ENCODE data around the gene ABCC11.
"Not testable (repeated sequence)": the region's sequence is repeated elsewhere in the genome, so short reads cannot be mapped to it uniquely, and the experiment has no call there.

The ABCC11 gene

GRCh38 chr16:48256579-48257177, 9.3 kb upstream of the ABCC11 start:
- H3K4me3 ChIP-seq (ENCODE audit: low read length), result no peak overlapping the region
- DNase-seq (ENCODE audit: low read depth, low spot score), result no peak

- no peak overlapping the region for H3K4me3 ChIP-seq (ENCODE audit: low read length)
- no peak for DNase-seq (ENCODE audit: low read depth, low spot score)
These were observed 4.7 kb upstream of the ABCC11 start for GRCh38 chr16:48252013-48252412.

GRCh38 chr16:48250520-48251278, 3.4 kb upstream of the ABCC11 start:
- DNase-seq (ENCODE audit: low read depth, low spot score), result no peak
- no peak overlapping the region for H3K4me3 ChIP-seq (ENCODE audit: low read length)

GRCh38 chr16:48246066-48246465, 1.3 kb downstream of the ABCC11 start:
- no peak for DNase-seq (ENCODE audit: low read depth, low spot score)
- no peak overlapping the region for H3K4me3 ChIP-seq (ENCODE audit: low read length)

- peak overlapping the region; percentile 62 for H3K4me3 ChIP-seq (ENCODE audit: low read length)
- DNase-seq (ENCODE audit: low read depth, low spot score), result no peak
These were observed 2.5 kb downstream of the ABCC11 start for GRCh38 chr16:48244863-48245195.

GRCh38 chr16:48244080-48244862, 3.1 kb downstream of the ABCC11 start, which contains the start of gene LONP2:
Gene LONP2, plus strand, starts transcription at chr16:48244300. Its CDS starts 89 bp downstream, at chr16:48244389.
- H3K4me3 ChIP-seq (ENCODE audit: low read length), result peak within 1 kb of the TSS; percentile 62
- DNase-seq (ENCODE audit: low read depth, low spot score), result peak; percentile 87

GRCh38 chr16:48240147-48240546, 7.2 kb downstream of the ABCC11 start:
- not testable (repeated sequence) for DNase-seq (ENCODE audit: low read depth, low spot score); H3K4me3 ChIP-seq (ENCODE audit: low read length)

- H3K4me3 ChIP-seq (ENCODE audit: low read length), result no peak overlapping the region
- no peak for DNase-seq (ENCODE audit: low read depth, low spot score)
These were observed 11.1 kb downstream of the ABCC11 start for GRCh38 chr16:48236286-48236685.

GRCh38 chr16:48235556-48236136, 11.7 kb downstream of the ABCC11 start:
- H3K4me3 ChIP-seq (ENCODE audit: low read length), result no peak overlapping the region
- no peak for DNase-seq (ENCODE audit: low read depth, low spot score)

- DNase-seq (ENCODE audit: low read depth, low spot score), result no peak
- H3K4me3 ChIP-seq (ENCODE audit: low read length), result no peak overlapping the region
These were observed 12.2 kb downstream of the ABCC11 start for GRCh38 chr16:48235058-48235555.

- no peak overlapping the region for H3K4me3 ChIP-seq (ENCODE audit: low read length)
- no peak for DNase-seq (ENCODE audit: low read depth, low spot score)
These were observed 12.7 kb downstream of the ABCC11 start for GRCh38 chr16:48234630-48235029.

- no peak for DNase-seq (ENCODE audit: low read depth, low spot score)
- no peak overlapping the region for H3K4me3 ChIP-seq (ENCODE audit: low read length)
These were observed 14.8 kb downstream of the ABCC11 start for GRCh38 chr16:48232493-48233040.

- DNase-seq (ENCODE audit: low read depth, low spot score), result peak; percentile 16
- no peak overlapping the region for H3K4me3 ChIP-seq (ENCODE audit: low read length)
These were observed 15.4 kb downstream of the ABCC11 start for GRCh38 chr16:48231727-48232492.

GRCh38 chr16:48225456-48225855, 21.9 kb downstream of the ABCC11 start:
- H3K4me3 ChIP-seq (ENCODE audit: low read length), result no peak overlapping the region
- no peak for DNase-seq (ENCODE audit: low read depth, low spot score)

GRCh38 chr16:48223490-48223889, 23.8 kb downstream of the ABCC11 start:
- DNase-seq (ENCODE audit: low read depth, low spot score), result no peak

GRCh38 chr16:48220891-48221290, 26.4 kb downstream of the ABCC11 start:
- no peak for DNase-seq (ENCODE audit: low read depth, low spot score)
- no peak overlapping the region for H3K4me3 ChIP-seq (ENCODE audit: low read length)

More at GRCh38 chr16:48223490-48223889, 23.8 kb downstream of the ABCC11 start:
- H3K4me3 ChIP-seq (ENCODE audit: low read length), result no peak overlapping the region

GRCh38 chr16:48218473-48218872, 28.9 kb downstream of the ABCC11 start:
- no peak for DNase-seq (ENCODE audit: low read depth, low spot score)
- no peak overlapping the region for H3K4me3 ChIP-seq (ENCODE audit: low read length)

- H3K4me3 ChIP-seq (ENCODE audit: low read length), result no peak overlapping the region
These were observed 29.6 kb downstream of the ABCC11 start for GRCh38 chr16:48217708-48218107.

GRCh38 chr16:48215738-48216137, 31.6 kb downstream of the ABCC11 start:
- no peak overlapping the region for H3K4me3 ChIP-seq (ENCODE audit: low read length)
- DNase-seq (ENCODE audit: low read depth, low spot score), result no peak

More at GRCh38 chr16:48217708-48218107, 29.6 kb downstream of the ABCC11 start:
- DNase-seq (ENCODE audit: low read depth, low spot score), result no peak
